ENCODE measurements around the gene SORBS2. TPM values are rescaled to one million over a fixed set of nuclear protein-coding genes. Genes with fewer than 3 reads are reported as not detected.
"Not testable (repeated sequence)": the region's sequence is repeated elsewhere in the genome, so short reads cannot be mapped to it uniquely, and the experiment has no call there.

SORBS2 gene
- total RNA-seq, 3 donors from 2014 or later = 0.53 to 1.1 (median 0.74) TPM

GRCh38 chr4:185717377-185717741 is 94.6 kb downstream of the SORBS2 start:
- no peak for DNase-seq
- H3K4me1 Mint-ChIP-seq (ENCODE audit: low read depth) = no peaks in the 10 kb centered on the region
- H3K9me3 Mint-ChIP-seq = no peaks in the 10 kb centered on the region
- no peaks in the 10 kb centered on the region for H3K36me3 Mint-ChIP-seq (ENCODE audit: insufficient read depth)
- no peak overlapping the region for H3K4me3 Mint-ChIP-seq
- H3K27me3 Mint-ChIP-seq (ENCODE audit: low read depth) = peaks cover 12% of the 10 kb centered on the region
- ATAC-seq = no peak

GRCh38 chr4:185716577-185717376 is 95.2 kb downstream of the SORBS2 start:
- ATAC-seq (no peak), DNase-seq (no peak)
- Mint-ChIP-seq H3K27me3 (ENCODE audit: low read depth) (peaks cover 12% of the 10 kb centered on the region), H3K4me1 (ENCODE audit: low read depth) (no peaks in the 10 kb centered on the region), H3K4me3 (no peak overlapping the region), H3K9me3 (no peaks in the 10 kb centered on the region), H3K36me3 (ENCODE audit: insufficient read depth) (no peaks in the 10 kb centered on the region)

- Mint-ChIP-seq H3K4me3 (no peak overlapping the region), H3K9me3 (no peaks in the 10 kb centered on the region), H3K4me1 (ENCODE audit: low read depth) (no peaks in the 10 kb centered on the region), H3K27me3 (ENCODE audit: low read depth) (peaks cover 12% of the 10 kb centered on the region), H3K36me3 (ENCODE audit: insufficient read depth) (no peaks in the 10 kb centered on the region)
- ATAC-seq = no peak
- DNase-seq = no peak
Measured at GRCh38 chr4:185716141-185716551, 95.8 kb downstream of the SORBS2 start.

- not testable (repeated sequence) for H3K4me3 Mint-ChIP-seq; H3K9me3 Mint-ChIP-seq; H3K4me1 Mint-ChIP-seq (ENCODE audit: low read depth); ATAC-seq; H3K36me3 Mint-ChIP-seq (ENCODE audit: insufficient read depth); DNase-seq
- peaks cover 14% of the 10 kb centered on the region for H3K27me3 Mint-ChIP-seq (ENCODE audit: low read depth)
Measured at GRCh38 chr4:185714524-185714923, 97.5 kb downstream of the SORBS2 start.

GRCh38 chr4:185713731-185714130 is 98.3 kb downstream of the SORBS2 start:
- Mint-ChIP-seq H3K4me3 (no peak overlapping the region), H3K9me3 (no peaks in the 10 kb centered on the region), H3K27me3 (ENCODE audit: low read depth) (peaks cover 14% of the 10 kb centered on the region), H3K36me3 (ENCODE audit: insufficient read depth) (no peaks in the 10 kb centered on the region), H3K4me1 (ENCODE audit: low read depth) (no peaks in the 10 kb centered on the region)
- ATAC-seq (no peak), DNase-seq (no peak)

GRCh38 chr4:185713272-185713671 is 98.7 kb downstream of the SORBS2 start:
- DNase-seq = no peak
- Mint-ChIP-seq H3K4me1 (ENCODE audit: low read depth) (no peaks in the 10 kb centered on the region), H3K36me3 (ENCODE audit: insufficient read depth) (no peaks in the 10 kb centered on the region), H3K9me3 (no peaks in the 10 kb centered on the region), H3K27me3 (ENCODE audit: low read depth) (peaks cover 14% of the 10 kb centered on the region), H3K4me3 (no peak overlapping the region)
- no peak for ATAC-seq

GRCh38 chr4:185712350-185713024 is 99.5 kb downstream of the SORBS2 start:
- H3K4me3 Mint-ChIP-seq = no peak overlapping the region
- no peaks in the 10 kb centered on the region for H3K36me3 Mint-ChIP-seq (ENCODE audit: insufficient read depth)
- no peak for DNase-seq
- no peaks in the 10 kb centered on the region for H3K4me1 Mint-ChIP-seq (ENCODE audit: low read depth)
- H3K27me3 Mint-ChIP-seq (ENCODE audit: low read depth) = peaks cover 14% of the 10 kb centered on the region
- H3K9me3 Mint-ChIP-seq = no peaks in the 10 kb centered on the region
- ATAC-seq = no peak

GRCh38 chr4:185711726-185712125 is 100.3 kb downstream of the SORBS2 start:
- Mint-ChIP-seq H3K4me3 (no peak overlapping the region), H3K4me1 (ENCODE audit: low read depth) (no peaks in the 10 kb centered on the region), H3K9me3 (no peaks in the 10 kb centered on the region), H3K27me3 (ENCODE audit: low read depth) (peaks cover 14% of the 10 kb centered on the region), H3K36me3 (ENCODE audit: insufficient read depth) (no peaks in the 10 kb centered on the region)
- ATAC-seq (no peak), DNase-seq (no peak)

- peaks cover 14% of the 10 kb centered on the region for H3K27me3 Mint-ChIP-seq (ENCODE audit: low read depth)
- no peaks in the 10 kb centered on the region for H3K9me3 Mint-ChIP-seq
- H3K4me1 Mint-ChIP-seq (ENCODE audit: low read depth) = no peaks in the 10 kb centered on the region
- no peak overlapping the region for H3K4me3 Mint-ChIP-seq
- DNase-seq (no peak), ATAC-seq (no peak)
- no peaks in the 10 kb centered on the region for H3K36me3 Mint-ChIP-seq (ENCODE audit: insufficient read depth)
Measured at GRCh38 chr4:185710487-185710995, 101.5 kb downstream of the SORBS2 start.

GRCh38 chr4:185709802-185710486 is 102.0 kb downstream of the SORBS2 start:
- Mint-ChIP-seq H3K9me3 (no peaks in the 10 kb centered on the region), H3K4me1 (ENCODE audit: low read depth) (no peaks in the 10 kb centered on the region), H3K4me3 (no peak overlapping the region), H3K27me3 (ENCODE audit: low read depth) (peaks cover 14% of the 10 kb centered on the region), H3K36me3 (ENCODE audit: insufficient read depth) (no peaks in the 10 kb centered on the region)
- ATAC-seq = no peak
- DNase-seq = no peak

GRCh38 chr4:185708348-185708747 is 103.6 kb downstream of the SORBS2 start:
- Mint-ChIP-seq H3K36me3 (ENCODE audit: insufficient read depth) (no peaks in the 10 kb centered on the region), H3K9me3 (no peaks in the 10 kb centered on the region), H3K4me3 (no peak overlapping the region), H3K27me3 (ENCODE audit: low read depth) (peaks cover 13% of the 10 kb centered on the region), H3K4me1 (ENCODE audit: low read depth) (no peaks in the 10 kb centered on the region)
- no peak for DNase-seq
- ATAC-seq = no peak

- not testable (repeated sequence) for H3K27me3 Mint-ChIP-seq (ENCODE audit: low read depth); ATAC-seq; H3K9me3 Mint-ChIP-seq; H3K4me1 Mint-ChIP-seq (ENCODE audit: low read depth); H3K36me3 Mint-ChIP-seq (ENCODE audit: insufficient read depth); H3K4me3 Mint-ChIP-seq; DNase-seq
Measured at GRCh38 chr4:185707622-185708021, 104.4 kb downstream of the SORBS2 start.

GRCh38 chr4:185702147-185702663 is 109.8 kb downstream of the SORBS2 start:
- H3K27me3 Mint-ChIP-seq (ENCODE audit: low read depth) = peaks cover 5% of the 10 kb centered on the region
- DNase-seq (no peak), ATAC-seq (no peak)
- H3K4me1 Mint-ChIP-seq (ENCODE audit: low read depth) = no peaks in the 10 kb centered on the region
- H3K4me3 Mint-ChIP-seq = no peak overlapping the region
- H3K9me3 Mint-ChIP-seq = no peaks in the 10 kb centered on the region
- H3K36me3 Mint-ChIP-seq (ENCODE audit: insufficient read depth) = no peaks in the 10 kb centered on the region

GRCh38 chr4:185700630-185701029 is 111.4 kb downstream of the SORBS2 start:
- ATAC-seq (no peak), DNase-seq (no peak)
- H3K4me1 Mint-ChIP-seq (ENCODE audit: low read depth) = no peaks in the 10 kb centered on the region
- peaks cover 9% of the 10 kb centered on the region for H3K27me3 Mint-ChIP-seq (ENCODE audit: low read depth)
- H3K4me3 Mint-ChIP-seq = no peak overlapping the region
- H3K9me3 Mint-ChIP-seq = no peaks in the 10 kb centered on the region
- H3K36me3 Mint-ChIP-seq (ENCODE audit: insufficient read depth) = no peaks in the 10 kb centered on the region

Measured in activated T-cell treated with anti-CD3 and anti-CD28 coated beads, Interleukin-2, amount 50 U/mL, for 4 hours (primary cell).